A549 (cell line): ENCODE data around the gene ZPBP2. TPM values are rescaled to one million over a fixed set of nuclear protein-coding genes. Genes with fewer than 3 reads are reported as not detected.

ENCODE experiments used
- ATAC-seq, 2 experiments: fragments of 200-7000 bp in 1 of 2; fragments of >200 bp in 1 of 2; cut with Nextera tagmentation in 1 of 2; cut with Tn5 transposase in 1 of 2; 3 replicates each; pipeline versions ENCODE4 v1.8.0 to v1.9.1; 2018 to 2020; ENCODE audit warnings: mild to moderate bottlenecking in 1 of 2, moderate library complexity in 1 of 2
- CTCF ChIA-PET: fragments of 300-600 bp; sonication (Branson Sonifier 250); formaldehyde crosslinking; extraction: SDS; loops from one replicate; lab custom pipeline; 2021; ENCODE audit warnings: antibody characterized with exemption, inconsistent platforms; lab: Yijun Ruan, JAX
- POLR2A ChIA-PET: fragments of 350-600 bp; formaldehyde crosslinking; extraction: SDS; loops from one replicate; lab custom pipeline; 2021; ENCODE audit warnings: antibody characterized with exemption, inconsistent platforms; lab: Yijun Ruan, JAX
- DNase-seq, 2 experiments: peaks; one replicate each; pipeline versions ENCODE4 v3.0.0 to v3.0.0-alpha.2; 2011 to 2016; ENCODE audit warnings: low read depth in 1 of 2, low spot score in 1 of 2
- FAIRE-seq: peaks from 2 replicates; lab custom pipeline; 2011; peaks lifted over from hg19 to GRCh38; lab: Jason Lieb, UNC
- H3K27ac ChIP-seq, 2 experiments: fragments of >200 bp; sonication (Bioruptor Twin); formaldehyde crosslinking; 3 replicates each; pipeline ENCODE4 v1.5.1; 2016 to 2017
- H3K4me1 ChIP-seq: fragments of >200 bp; sonication (Bioruptor Twin); formaldehyde crosslinking; 3 replicates; pipeline ENCODE4 v1.6.1; 2016
- H3K4me2 ChIP-seq: fragments of >200 bp; sonication (Bioruptor Twin); formaldehyde crosslinking; 3 replicates; pipeline ENCODE4 v1.6.1; 2016
- H3K4me3 ChIP-seq: fragments of >200 bp; sonication (Bioruptor Twin); formaldehyde crosslinking; 3 replicates; pipeline ENCODE4 v1.5.1; 2016
- H3K9me3 ChIP-seq: fragments of >200 bp; sonication (Bioruptor Twin); formaldehyde crosslinking; 3 replicates; pipeline ENCODE4 v1.6.1; 2016
- BHLHE40 ChIP-seq: IDR thresholded peaks from 2 replicates; pipeline ENCODE4 v1.6.1; 2012; ENCODE audit warnings: low read depth, low read length, inconsistent platforms
- CBX2 ChIP-seq: fragments of 200-600 bp; sonication (generic); IDR thresholded peaks from 2 replicates; pipeline ENCODE4 v1.6.1; 2016; ENCODE audit warnings: low read depth, mild to moderate bottlenecking, borderline replicate concordance
- CBX8 ChIP-seq: fragments of 200-600 bp; sonication (generic); IDR thresholded peaks from 2 replicates; pipeline ENCODE4 v1.6.1; 2016
- CHD2 ChIP-seq: fragments of 150-350 bp; IDR thresholded peaks from 2 replicates; pipeline ENCODE4 v1.6.1; 2014; ENCODE audit warnings: low read length; ENCODE audit not compliant: partially characterized antibody
- E2F6 ChIP-seq: IDR thresholded peaks from 2 replicates; pipeline ENCODE4 v1.6.1; 2012; ENCODE audit warnings: low read depth, borderline replicate concordance
- EHF ChIP-seq: fragments of 250-450 bp; sonication (Bioruptor Pico); IDR thresholded peaks from 2 replicates; pipeline ENCODE4 v1.5.0; 2020; ENCODE audit warnings: mild to moderate bottlenecking
- FOSB ChIP-seq: fragments of 250-450 bp; sonication (Bioruptor Pico); IDR thresholded peaks from 2 replicates; pipeline ENCODE4 v1.5.0; 2020; ENCODE audit warnings: mild to moderate bottlenecking, moderate library complexity
- GATA3 ChIP-seq: IDR thresholded peaks from 2 replicates; pipeline ENCODE4 v1.6.1; 2012; ENCODE audit warnings: borderline replicate concordance
- HES2 ChIP-seq: fragments of >200 bp; sonication (Bioruptor Twin); formaldehyde crosslinking; IDR thresholded peaks from 2 replicates; pipeline ENCODE4 v1.6.1; 2016
- HEYL ChIP-seq: fragments of 250-450 bp; sonication (Bioruptor Pico); IDR thresholded peaks from 2 replicates; pipeline ENCODE4 v1.8.0; 2021; ENCODE audit warnings: mild to moderate bottlenecking, moderate library complexity
- HMGXB4 ChIP-seq: fragments of 250-450 bp; sonication (Bioruptor Pico); IDR thresholded peaks from 2 replicates; pipeline ENCODE4 v1.5.0; 2021; ENCODE audit warnings: mild to moderate bottlenecking, moderate library complexity, borderline replicate concordance
- MAX ChIP-seq: IDR thresholded peaks from 2 replicates; pipeline ENCODE4 v1.6.1; 2012
- MAZ ChIP-seq: fragments of 150-350 bp; IDR thresholded peaks from 2 replicates; pipeline ENCODE4 v1.6.1; 2014; ENCODE audit warnings: antibody characterized with exemption, low read depth, low read length, borderline replicate concordance
- MYC ChIP-seq: IDR thresholded peaks from 2 replicates; pipeline ENCODE4 v1.6.1; 2012; ENCODE audit warnings: mild to moderate bottlenecking, inconsistent platforms, low read length, improper control_type of control experiment, borderline replicate concordance
- NFE2L2 ChIP-seq: fragments of 150-350 bp; conservative IDR thresholded peaks from 2 replicates; pipeline ENCODE4 v1.6.1; 2014; ENCODE audit warnings: low read length
- PHF8 ChIP-seq: fragments of 200-600 bp; sonication (generic); IDR thresholded peaks from 2 replicates; pipeline ENCODE4 v1.6.1; 2016; ENCODE audit warnings: low read depth, mild to moderate bottlenecking, antibody characterized with exemption, moderate library complexity, borderline replicate concordance
- POLR2A ChIP-seq: IDR thresholded peaks from 2 replicates; pipeline ENCODE4 v1.6.1; 2012; ENCODE audit warnings: mild to moderate bottlenecking, low read length
- POLR2AphosphoS2 ChIP-seq: conservative IDR thresholded peaks from 2 replicates; pipeline ENCODE4 v1.6.1; 2012; ENCODE audit warnings: low read length, improper control_type of control experiment, inconsistent platforms
- RAD21 ChIP-seq, 2 experiments: fragments of >200 bp in 1 of 2; sonication (Bioruptor Twin) in 1 of 2; formaldehyde crosslinking in 1 of 2; IDR thresholded peaks in 1 of 2; conservative IDR thresholded peaks in 1 of 2; 2 replicates in 1 of 2; 3 replicates in 1 of 2; pipeline ENCODE4 v1.6.1; 2012 to 2018; ENCODE audit warnings: inconsistent platforms in 1 of 2
- RARB ChIP-seq: fragments of 250-450 bp; sonication (Bioruptor Pico); IDR thresholded peaks from 2 replicates; pipeline ENCODE4 v1.8.0; 2021; ENCODE audit warnings: mild to moderate bottlenecking, moderate library complexity
- RCOR1 ChIP-seq: fragments of 150-350 bp; IDR thresholded peaks from 2 replicates; pipeline ENCODE4 v1.6.1; 2014; ENCODE audit warnings: antibody characterized with exemption, low read length, low read depth
- RFX5 ChIP-seq: fragments of 450-650 bp; IDR thresholded peaks from 2 replicates; pipeline ENCODE4 v1.7.1; 2014; ENCODE audit warnings: antibody characterized with exemption, mild to moderate bottlenecking, moderate library complexity
- RNF2 ChIP-seq: fragments of 200-600 bp; sonication (generic); IDR thresholded peaks from 2 replicates; pipeline ENCODE4 v1.6.1; 2016; ENCODE audit warnings: low read depth, mild to moderate bottlenecking, antibody characterized with exemption, moderate library complexity, borderline replicate concordance
- TP53 ChIP-seq: fragments of 250-450 bp; sonication (Bioruptor Pico); IDR thresholded peaks from 2 replicates; pipeline ENCODE4 v1.5.0; 2021; ENCODE audit warnings: mild to moderate bottlenecking, moderate library complexity
- ZFP36 ChIP-seq: fragments of 450-650 bp; IDR thresholded peaks from 2 replicates; pipeline ENCODE4 v1.6.1; 2014; ENCODE audit warnings: borderline replicate concordance; ENCODE audit not compliant: partially characterized antibody
- ZSCAN20 ChIP-seq: fragments of 250-450 bp; sonication (Bioruptor Pico); IDR thresholded peaks from 2 replicates; pipeline ENCODE4 v1.8.0; 2022; ENCODE audit warnings: mild to moderate bottlenecking, moderate library complexity
- WGBS: methylation state at CpG from one replicate; pipeline ENCODE4 v1.1.6; 2017; ENCODE audit errors: missing lambda C conversion rate; 5-methylcytosine and 5-hydroxymethylcytosine counted together
- polyA plus RNA-seq, 4 experiments: library from polyadenylated mRNA; depleted of rRNA in 3 of 4; stranded (reverse); fragments of >200 nt; fragmentation: RNase III in 1 of 4; extraction: RNeasy Plus Mini Kit Qiagen cat#74134 plus additional on column Dnase treatment in 1 of 4; gene quantifications; 2 replicates in 3 of 4; 3 replicates in 1 of 4; pipeline ENCODE4 v1.2.3, GENCODE V29; 2011 to 2017

The ZPBP2 gene
- polyA plus RNA-seq, 2 of the 4 experiments (the other 2 are of a cell fraction) = not detected

- no peak for DNase-seq
- ATAC-seq = no peak
- Histone ChIP-seq H3K27ac (no peak overlapping the region), H3K4me1 (peaks cover 9% of the 10 kb centered on the region; the same call in 2 of the 3 replicates), H3K9me3 (peaks cover 7% of the 10 kb centered on the region), H3K4me2 (no peak overlapping the region), H3K4me3 (no peak overlapping the region)
- ChIA-PET CTCF (interaction anchor here (1.9 kb wide), 1 partner anchor 240 kb away, joined by 4 read pairs; no protein-coding TSS in a partner anchor), POLR2A (no interaction called here)
- no peak for TF ChIP-seq MYC
- no peak for TF ChIP-seq RCOR1
- TF ChIP-seq BHLHE40 = no peak
- TF ChIP-seq POLR2AphosphoS2 = no peak
- TF ChIP-seq GATA3 = no peak
- WGBS = 49% methylated on average over 5 of the region's 5 CpGs
- FAIRE-seq = no peak
Observed at GRCh38 chr17:39861235-39861634, 6.8 kb upstream of the ZPBP2 start.

GRCh38 chr17:39863244-39863917 lies 4.6 kb upstream of the ZPBP2 start:
- ChIA-PET CTCF (interaction anchor here (1.2 to 1.6 kb wide), 3 partner anchors 91 to 117 kb away, joined by 3 to 4 read pairs (median 4); partner anchors contain the start of gene PSMD3), POLR2A (no interaction called here)
- no peak for ATAC-seq
- H3K4me3 ChIP-seq = peak overlapping the region; percentile 35; the same call in 2 of the 3 replicates
- TF ChIP-seq HMGXB4 (CRISPR knock-in tag) (no peak), CBX8 (peak; percentile 60; the same call in 1 of the 2 replicates), CHD2 (no peak)
- peak; percentile 89 for FAIRE-seq
- whole genome bisulfite sequencing = 59% methylated on average over 7 of the region's 7 CpGs
- peaks cover 7% of the 10 kb centered on the region for H3K9me3 ChIP-seq
- peak overlapping the region; percentile 89 for H3K4me2 ChIP-seq
- peaks cover 9% of the 10 kb centered on the region; the same call in 2 of the 3 replicates for H3K4me1 ChIP-seq
- H3K27ac ChIP-seq = no peak overlapping the region
- DNase-seq = no peak

GRCh38 chr17:39863918-39864746 lies 3.9 kb upstream of the ZPBP2 start, which contains the start of gene IKZF3:
Gene IKZF3 (minus strand): TSS chr17:39864312. CDS start chr17:39864126, 186 bp downstream.
- no peak for TF ChIP-seq RARB
- no peak for TF ChIP-seq ZSCAN20
- peak; percentile 100 for TF ChIP-seq E2F6
- no peak for TF ChIP-seq TP53
- no peak for TF ChIP-seq NFE2L2
- no peak for TF ChIP-seq CBX2
- TF ChIP-seq HEYL (CRISPR knock-in tag) = no peak
- peak; percentile 44 to 58; a peak in 4 of 5 replicates for TF ChIP-seq RAD21 (conservative IDR thresholded peaks at IDR 0.05 in 1 of 2, IDR thresholded peaks at IDR 0.05 in 1 of 2)
- TF ChIP-seq POLR2AphosphoS2 = no peak
- TF ChIP-seq ZFP36 = peak; percentile 11
- TF ChIP-seq MAX = peak; percentile 100
- no peak for TF ChIP-seq GATA3
- no peak for TF ChIP-seq PHF8
- no peak for TF ChIP-seq POLR2A
- TF ChIP-seq HES2 = no peak
- no peak for TF ChIP-seq MAZ
- no peak for TF ChIP-seq FOSB (CRISPR knock-in tag)
- TF ChIP-seq EHF (CRISPR knock-in tag) = no peak
- TF ChIP-seq RNF2 = peak; percentile 89; the same call in 1 of the 2 replicates
- TF ChIP-seq RFX5 = no peak
- TF ChIP-seq RCOR1 = no peak
- DNase-seq = peak; percentile 62 to 64
- 12% methylated on average over 49 of the region's 50 CpGs for WGBS

More at GRCh38 chr17:39863918-39864746, 3.9 kb upstream of the ZPBP2 start, which contains the start of gene IKZF3:
- H3K4me2 ChIP-seq = peak within 1 kb of the TSS; percentile 89
- POLR2A ChIA-PET = no interaction called here
- peak within 1 kb of the TSS; percentile 35 for H3K4me3 ChIP-seq
- H3K4me1 ChIP-seq = peaks cover 9% of the 10 kb centered on the region; the same call in 2 of the 3 replicates
- H3K9me3 ChIP-seq = peaks cover 7% of the 10 kb centered on the region
- ATAC-seq (peak; percentile 78 to 90), FAIRE-seq (no peak)
- H3K27ac ChIP-seq = no peak within 1 kb of the TSS
- CTCF ChIA-PET = interaction anchor here (0.9 to 1.6 kb wide), 4 partner anchors 51 to 111 kb away, joined by 3 to 4 read pairs (median 4); no protein-coding TSS in a partner anchor
